ENCODE results near the gene PIF1.

DNA sequence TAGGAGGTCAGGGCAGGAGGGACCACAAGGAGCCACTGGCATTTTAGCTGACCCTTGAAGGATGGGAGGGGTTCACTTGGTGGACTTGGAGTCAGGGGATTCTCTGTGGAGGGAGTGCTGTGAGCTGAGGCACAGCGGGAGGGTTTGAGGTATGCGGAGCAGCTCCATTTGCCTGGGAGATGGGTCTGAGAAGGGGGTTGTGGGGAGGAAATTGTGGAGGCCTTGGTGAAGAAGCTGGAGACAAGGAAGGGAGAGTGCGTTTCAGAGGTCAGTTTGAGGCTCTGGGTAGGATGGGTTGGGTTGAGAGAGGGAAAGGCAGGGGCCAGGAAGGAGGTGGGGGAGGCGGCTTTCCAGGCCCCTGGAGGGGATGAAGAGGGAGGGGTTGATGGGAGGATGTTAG is 36.5 kb upstream of the PIF1 start:
- TF ChIP-seq, protein P1, sequence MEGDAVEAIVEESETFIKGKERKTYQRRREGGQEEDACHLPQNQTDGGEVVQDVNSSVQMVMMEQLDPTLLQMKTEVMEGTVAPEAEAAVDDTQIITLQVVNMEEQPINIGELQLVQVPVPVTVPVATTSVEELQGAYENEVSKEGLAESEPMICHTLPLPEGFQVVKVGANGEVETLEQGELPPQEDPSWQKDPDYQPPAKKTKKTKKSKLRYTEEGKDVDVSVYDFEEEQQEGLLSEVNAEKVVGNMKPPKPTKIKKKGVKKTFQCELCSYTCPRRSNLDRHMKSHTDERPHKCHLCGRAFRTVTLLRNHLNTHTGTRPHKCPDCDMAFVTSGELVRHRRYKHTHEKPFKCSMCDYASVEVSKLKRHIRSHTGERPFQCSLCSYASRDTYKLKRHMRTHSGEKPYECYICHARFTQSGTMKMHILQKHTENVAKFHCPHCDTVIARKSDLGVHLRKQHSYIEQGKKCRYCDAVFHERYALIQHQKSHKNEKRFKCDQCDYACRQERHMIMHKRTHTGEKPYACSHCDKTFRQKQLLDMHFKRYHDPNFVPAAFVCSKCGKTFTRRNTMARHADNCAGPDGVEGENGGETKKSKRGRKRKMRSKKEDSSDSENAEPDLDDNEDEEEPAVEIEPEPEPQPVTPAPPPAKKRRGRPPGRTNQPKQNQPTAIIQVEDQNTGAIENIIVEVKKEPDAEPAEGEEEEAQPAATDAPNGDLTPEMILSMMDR (optimal IDR thresholded peaks at IDR 0.05 in 1 of 3, IDR thresholded peaks at IDR 0.05 in 1 of 3, conservative IDR thresholded peaks at IDR 0.05 in 1 of 3; ENCODE audit: extremely low read depth in 1 of 3, insufficient read depth in 2 of 3, low read length in 3 of 3): no peak
- no peak for TF ChIP-seq EZH2 (IDR thresholded peaks at IDR 0.05; ENCODE audit: low read length)
